OCI-LY7 (cell line): ENCODE data around the gene BMP4. TPM values are rescaled to one million over a fixed set of nuclear protein-coding genes. Genes with fewer than 3 reads are reported as not detected.

Experiments
- Bru-seq: library from RNA; stranded (reverse); fragments of 400-500 nt; gene quantifications from one replicate; lab custom pipeline; 2021; lab: Mats Ljungman, UMichigan
- BruChase-seq, 2 experiments: library from RNA; stranded (reverse); fragments of 400-500 nt; gene quantifications; one replicate each; lab custom pipeline; 2021; lab: Mats Ljungman, UMichigan
- BruUV-seq: library from RNA; stranded (reverse); fragments of 400-500 nt; replicated peaks from 2 replicates; lab custom pipeline; 2021; lab: Mats Ljungman, UMichigan
- CTCF ChIA-PET: fragments of 300-600 bp; sonication (Branson Sonifier 250); formaldehyde crosslinking; loops from one replicate; lab custom pipeline; 2022; ENCODE audit warnings: antibody characterized with exemption; ENCODE audit not compliant: unreplicated experiment; lab: Charles Lee
- POLR2A ChIA-PET: fragments of 300-600 bp; sonication (Branson Sonifier 250); formaldehyde crosslinking; loops from one replicate; lab custom pipeline; 2022; ENCODE audit warnings: antibody characterized with exemption; lab: Charles Lee
- DNase-seq: peaks from one replicate; pipeline ENCODE4 v3.0.0-alpha.2; 2015; ENCODE audit warnings: low spot score
- H2AFZ ChIP-seq: fragments of 200-600 bp; sonication (generic), shearing (Covaris generic); 2 replicates; pipeline ENCODE4 v1.6.1; 2014; ENCODE audit warnings: mild to moderate bottlenecking, antibody characterized with exemption, low read length, moderate library complexity
- H3K27ac ChIP-seq: fragments of 200-600 bp; sonication (generic); 2 replicates; pipeline ENCODE4 v1.5.1; 2014; ENCODE audit warnings: mixed run types, low read depth, mild to moderate bottlenecking, moderate library complexity, low read length, inconsistent platforms; ENCODE audit not compliant: poor library complexity, severe bottlenecking
- H3K36me3 ChIP-seq: fragments of 200-600 bp; sonication (generic); 2 replicates; pipeline ENCODE4 v1.6.1; 2014; ENCODE audit warnings: mild to moderate bottlenecking, antibody characterized with exemption, low read length, moderate library complexity, mixed read lengths; ENCODE audit not compliant: insufficient read depth
- H3K4me1 ChIP-seq: fragments of 200-600 bp; sonication (generic); 2 replicates; pipeline ENCODE4 v1.5.1; 2014; ENCODE audit warnings: mild to moderate bottlenecking, low read length; ENCODE audit not compliant: insufficient read depth, poor library complexity, severe bottlenecking
- H3K4me2 ChIP-seq: fragments of 200-600 bp; sonication (generic); 2 replicates; pipeline ENCODE4 v1.6.1; 2014; ENCODE audit warnings: mild to moderate bottlenecking, low read length
- H3K4me3 ChIP-seq: fragments of 200-600 bp; sonication (generic); 2 replicates; pipeline ENCODE4 v1.5.1; 2014; ENCODE audit warnings: mild to moderate bottlenecking, low read depth, low read length; ENCODE audit not compliant: poor library complexity, severe bottlenecking
- H3K79me2 ChIP-seq: fragments of 200-600 bp; sonication (generic); 2 replicates; pipeline ENCODE4 v1.6.1; 2016; ENCODE audit warnings: low read depth, mild to moderate bottlenecking, low read length, moderate library complexity, mixed read lengths; ENCODE audit not compliant: insufficient read depth
- H3K9me2 ChIP-seq: fragments of 200-600 bp; sonication (generic); 2 replicates; pipeline ENCODE4 v1.6.1; 2016; ENCODE audit warnings: mild to moderate bottlenecking, low read length, mixed read lengths; ENCODE audit not compliant: insufficient read depth
- H3K9me3 ChIP-seq: fragments of 200-600 bp; sonication (generic); 2 replicates; pipeline ENCODE4 v1.6.1; 2014; ENCODE audit warnings: mild to moderate bottlenecking, mixed run types, low read length, mixed read lengths
- H4K20me1 ChIP-seq: fragments of 200-600 bp; sonication (generic); 2 replicates; pipeline ENCODE4 v1.6.1; 2014; ENCODE audit warnings: mild to moderate bottlenecking, antibody characterized with exemption, low read length, moderate library complexity, mixed read lengths; ENCODE audit not compliant: insufficient read depth
- CTCF ChIP-seq: fragments of 200-600 bp; sonication (generic); conservative IDR thresholded peaks from 2 replicates; pipeline ENCODE4 v1.5.1; 2014; ENCODE audit warnings: mild to moderate bottlenecking, antibody characterized with exemption, low read length, moderate library complexity, mixed read lengths
- EZH2phosphoT487 ChIP-seq: fragments of 200-600 bp; sonication (generic); IDR thresholded peaks from 2 replicates; pipeline ENCODE4 v1.6.1; 2018; ENCODE audit warnings: low read depth, borderline replicate concordance, mild to moderate bottlenecking, mixed run types, antibody characterized with exemption, low read length, moderate library complexity, mixed read lengths
- intact Hi-C: fragments of 100-400 bp; cut with micrococcal nuclease; formaldehyde crosslinking; loops from one replicate; pipeline ENCODE4 v1.10.0; 2022; ENCODE audit not compliant: unreplicated experiment
- long read RNA-seq: library from polyadenylated mRNA; stranded (forward); transcript quantifications from one replicate; pipeline ENCODE4 v2.0.0, GENCODE V29; 2022
- total RNA-seq, 2 experiments: library from RNA; depleted of rRNA in 1 of 2; stranded (reverse); fragments of >200 nt in 1 of 2; shearing (Covaris generic) in 1 of 2; gene quantifications; 2 replicates each; pipeline ENCODE4 v1.2.3, GENCODE V29; 2014 to 2022

The BMP4 gene
- total RNA-seq (2014; rRNA removed; shearing (Covaris generic)) = not detected in 2 replicates
- not detected in 2 replicates for total RNA-seq (2022)
- percentile 17 among the genes with signal in this experiment for Bru-seq, nascent RNA
- BruChase-seq, experiment 1, labeled RNA remaining after a 6-hour chase = percentile 15 among the genes with signal in this experiment
- not detected for BruChase-seq, experiment 2, labeled RNA remaining after a 2-hour chase
- long read RNA-seq = 0 reads

DNA sequence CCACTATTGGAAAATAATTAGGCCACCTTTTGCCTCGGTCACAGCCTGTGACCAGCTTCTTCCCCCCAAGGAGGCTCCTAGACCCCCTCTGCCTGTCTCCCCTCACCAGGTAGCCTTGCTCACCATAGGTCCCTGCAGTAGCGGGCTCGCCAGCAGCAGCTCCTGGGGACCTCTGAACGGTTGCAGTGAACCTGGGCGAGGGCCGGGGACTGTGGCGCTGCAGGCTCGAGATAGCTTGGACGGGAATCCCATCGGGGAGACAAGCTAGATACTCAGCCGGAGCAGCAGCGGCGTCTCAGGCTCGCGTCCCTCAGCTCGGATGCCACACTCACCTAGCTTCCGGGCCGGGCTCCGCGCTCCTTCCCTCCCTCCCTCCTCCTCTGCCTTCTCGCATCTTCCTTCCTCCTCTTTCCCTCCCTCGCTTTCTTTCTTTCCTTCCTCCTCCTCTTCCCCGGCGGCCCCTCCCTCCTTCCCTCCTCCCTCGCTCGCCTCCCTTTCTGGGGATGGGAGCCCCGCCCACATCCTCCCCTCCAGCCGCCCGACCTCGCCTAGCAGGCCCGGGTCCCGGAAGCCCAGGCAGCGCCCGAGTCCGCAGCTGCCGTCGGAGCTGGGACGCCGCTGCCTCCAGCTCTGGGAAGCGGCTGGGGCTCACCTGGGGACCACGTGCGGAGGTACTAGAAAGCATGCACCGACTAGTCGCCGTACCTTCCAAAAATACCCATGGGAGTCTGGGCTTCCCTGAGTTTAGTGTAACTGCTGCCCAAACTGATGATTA is at the start of gene BMP4:
Gene BMP4, minus strand, starts transcription at position 399 of the 775 bp plus-strand sequence. CDS start 4,603 bp downstream, outside the sequence.
- BruUV-seq = no TSS peak
- POLR2A ChIA-PET = interaction anchor here (1.0 kb wide), 1 partner anchor 10 kb away, joined by 3 read pairs; no protein-coding TSS in a partner anchor
- Histone ChIP-seq H3K9me3 (no peaks in the 10 kb centered on the region), H2AFZ (no peak within 1 kb of the TSS), H4K20me1 (no peaks in the 10 kb centered on the region), H3K4me2 (no peak within 1 kb of the TSS), H3K9me2 (no peaks in the 10 kb centered on the region), H3K36me3 (no peaks in the 10 kb centered on the region), H3K27ac (no peak within 1 kb of the TSS), H3K79me2 (no peaks in the 10 kb centered on the region), H3K4me3 (no peak within 1 kb of the TSS), H3K4me1 (no peaks in the 10 kb centered on the region)
- TF ChIP-seq CTCF = no peak
- TF ChIP-seq EZH2phosphoT487 = no peak
- peak; percentile 0 for DNase-seq
- CTCF ChIA-PET = no interaction called here
- intact Hi-C loops = no loop called here

DNA sequence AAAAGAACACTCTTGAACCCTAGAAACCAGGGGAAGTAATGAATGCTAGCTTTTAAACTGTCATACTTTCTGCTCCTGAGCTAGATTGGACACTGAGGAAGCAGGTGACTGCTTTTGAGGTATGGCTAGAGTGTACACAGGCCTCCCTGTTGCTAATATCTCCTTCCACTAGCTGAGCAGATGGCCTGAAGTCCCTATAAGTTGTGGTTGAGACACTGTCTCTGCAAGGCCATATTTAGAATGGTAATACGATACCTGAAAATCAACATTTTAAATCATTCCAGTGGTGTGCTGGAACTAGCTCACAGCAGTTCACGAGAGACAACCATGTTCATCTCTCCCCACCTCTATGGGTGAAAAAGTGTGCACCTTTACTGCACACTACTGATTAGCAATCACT is 46.4 kb upstream of the BMP4 start:
- H2AFZ ChIP-seq = no peak overlapping the region
- no peaks in the 10 kb centered on the region for H3K9me2 ChIP-seq
- no peaks in the 10 kb centered on the region for H4K20me1 ChIP-seq
- DNase-seq = no peak
- ChIA-PET CTCF (no interaction called here), POLR2A (no interaction called here)
- H3K9me3 ChIP-seq = no peaks in the 10 kb centered on the region
- intact Hi-C loops = no loop called here
- H3K36me3 ChIP-seq = no peaks in the 10 kb centered on the region
- no TSS peak for BruUV-seq
- H3K79me2 ChIP-seq = no peaks in the 10 kb centered on the region
- no peaks in the 10 kb centered on the region for H3K4me1 ChIP-seq
- no peak overlapping the region for H3K4me3 ChIP-seq
- no peak overlapping the region for H3K27ac ChIP-seq
- no peak overlapping the region for H3K4me2 ChIP-seq
- TF ChIP-seq CTCF = no peak
- TF ChIP-seq EZH2phosphoT487 = no peak

DNA sequence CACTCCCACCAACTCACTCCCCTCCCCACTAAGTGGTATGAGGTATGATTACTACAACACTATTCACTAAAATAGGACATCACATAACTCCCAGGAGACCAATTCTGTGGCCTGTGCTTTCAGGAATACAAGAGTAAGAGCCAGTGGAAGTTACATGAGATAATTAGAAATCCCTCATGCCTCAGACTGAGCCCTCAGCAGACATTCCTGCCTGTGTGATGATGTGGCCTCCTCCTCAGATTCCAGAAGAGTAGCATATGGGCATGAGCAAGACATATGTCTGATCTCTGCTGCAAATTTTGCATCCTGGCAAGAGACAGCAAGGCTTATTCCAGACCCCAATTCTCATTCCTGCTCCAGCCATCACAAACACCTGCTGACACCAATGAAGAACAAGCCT is 46.0 kb upstream of the BMP4 start:
- BruUV-seq = no TSS peak
- no peaks in the 10 kb centered on the region for H3K4me1 ChIP-seq
- no peak for DNase-seq
- no peak overlapping the region for H3K4me2 ChIP-seq
- no peaks in the 10 kb centered on the region for H3K36me3 ChIP-seq
- H4K20me1 ChIP-seq = no peaks in the 10 kb centered on the region
- TF ChIP-seq EZH2phosphoT487 (no peak), CTCF (no peak)
- POLR2A ChIA-PET = no interaction called here
- no peak overlapping the region for H3K27ac ChIP-seq
- H2AFZ ChIP-seq = no peak overlapping the region
- H3K9me2 ChIP-seq = no peaks in the 10 kb centered on the region
- H3K4me3 ChIP-seq = no peak overlapping the region
- H3K9me3 ChIP-seq = no peaks in the 10 kb centered on the region
- intact Hi-C loops = no loop called here
- no peaks in the 10 kb centered on the region for H3K79me2 ChIP-seq
- CTCF ChIA-PET = no interaction called here
